ENCODE results near the gene TRIM67. TPM values are rescaled to one million over a fixed set of nuclear protein-coding genes. Genes with fewer than 3 reads are reported as not detected.

The TRIM67 gene
- total RNA-seq, 1 experiment from 2014 or later: 0.54 TPM

DNA sequence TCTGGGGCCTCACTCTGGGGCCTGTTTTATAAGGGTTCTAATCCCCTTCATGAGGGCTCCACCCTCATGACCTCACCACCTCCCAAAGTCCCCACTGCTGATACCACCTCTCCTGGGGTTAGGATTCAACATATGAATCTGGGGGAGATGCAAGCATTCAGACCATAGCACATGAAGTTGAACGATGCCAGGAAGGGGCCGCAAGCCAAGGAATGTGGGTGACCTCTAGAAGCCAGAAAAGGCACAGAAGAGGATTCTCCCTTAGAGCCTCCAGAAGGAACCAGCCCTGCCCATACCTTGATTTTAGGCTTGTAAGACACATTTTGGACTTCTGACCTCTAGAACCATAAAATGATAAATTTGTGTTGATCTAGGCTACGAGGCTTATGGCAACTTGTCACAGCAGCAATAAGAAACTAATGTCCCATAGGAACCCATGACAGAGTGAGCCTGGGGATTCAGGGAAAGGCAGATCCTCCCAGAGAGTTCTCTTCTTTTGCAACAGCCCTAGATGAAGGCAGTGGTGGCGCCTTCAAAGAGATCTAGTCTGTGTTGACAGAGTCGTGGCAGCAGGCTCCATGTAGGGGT, 27.9 kb downstream of the TRIM67 start:
- Histone ChIP-seq H3K36me3 (ENCODE audit: control insufficient read depth, insufficient read depth, low read length) (no peaks in the 10 kb centered on the region), H3K4me1 (peaks cover 20% of the 10 kb centered on the region), H3K4me3 (ENCODE audit: low read depth, low read length) (no peak overlapping the region), H3K27me3 (replicated peaks; ENCODE audit: control insufficient read depth, insufficient read depth, low read length) (no peaks in the 10 kb centered on the region; the same call in 1 of the 2 replicates), H3K9me3 (peaks cover 9% of the 10 kb centered on the region)
- no peak overlapping the region for H3K4me3 Mint-ChIP-seq (ENCODE audit: unreplicated experiment)
- peaks cover 7% of the 10 kb centered on the region for H3K4me1 Mint-ChIP-seq (ENCODE audit: low read depth, unreplicated experiment)
- CTCF ChIA-PET: no interaction called here
- no peaks in the 10 kb centered on the region for H3K27me3 Mint-ChIP-seq (ENCODE audit: insufficient read depth, unreplicated experiment)
- H3K27ac Mint-ChIP-seq (ENCODE audit: unreplicated experiment): no peak overlapping the region
- TF ChIP-seq, protein P1, sequence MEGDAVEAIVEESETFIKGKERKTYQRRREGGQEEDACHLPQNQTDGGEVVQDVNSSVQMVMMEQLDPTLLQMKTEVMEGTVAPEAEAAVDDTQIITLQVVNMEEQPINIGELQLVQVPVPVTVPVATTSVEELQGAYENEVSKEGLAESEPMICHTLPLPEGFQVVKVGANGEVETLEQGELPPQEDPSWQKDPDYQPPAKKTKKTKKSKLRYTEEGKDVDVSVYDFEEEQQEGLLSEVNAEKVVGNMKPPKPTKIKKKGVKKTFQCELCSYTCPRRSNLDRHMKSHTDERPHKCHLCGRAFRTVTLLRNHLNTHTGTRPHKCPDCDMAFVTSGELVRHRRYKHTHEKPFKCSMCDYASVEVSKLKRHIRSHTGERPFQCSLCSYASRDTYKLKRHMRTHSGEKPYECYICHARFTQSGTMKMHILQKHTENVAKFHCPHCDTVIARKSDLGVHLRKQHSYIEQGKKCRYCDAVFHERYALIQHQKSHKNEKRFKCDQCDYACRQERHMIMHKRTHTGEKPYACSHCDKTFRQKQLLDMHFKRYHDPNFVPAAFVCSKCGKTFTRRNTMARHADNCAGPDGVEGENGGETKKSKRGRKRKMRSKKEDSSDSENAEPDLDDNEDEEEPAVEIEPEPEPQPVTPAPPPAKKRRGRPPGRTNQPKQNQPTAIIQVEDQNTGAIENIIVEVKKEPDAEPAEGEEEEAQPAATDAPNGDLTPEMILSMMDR (IDR thresholded peaks at IDR 0.05; ENCODE audit: insufficient read depth in 1 of 2, low read depth in 1 of 2, low read length in 1 of 2, severe bottlenecking in 1 of 2, unreplicated experiment in 1 of 2): no peak
- peaks cover 4% of the 10 kb centered on the region for H3K36me3 Mint-ChIP-seq (ENCODE audit: insufficient read depth, unreplicated experiment)
- intact Hi-C loops (cut with micrococcal nuclease; ENCODE audit: unreplicated experiment): no loop called here
- no TSS peak for BruUV-seq (replicated peaks)
- H3K9me3 Mint-ChIP-seq (ENCODE audit: unreplicated experiment): peaks cover 10% of the 10 kb centered on the region
- DNase-seq: no peak
- POLR2A ChIA-PET: no interaction called here

DNA sequence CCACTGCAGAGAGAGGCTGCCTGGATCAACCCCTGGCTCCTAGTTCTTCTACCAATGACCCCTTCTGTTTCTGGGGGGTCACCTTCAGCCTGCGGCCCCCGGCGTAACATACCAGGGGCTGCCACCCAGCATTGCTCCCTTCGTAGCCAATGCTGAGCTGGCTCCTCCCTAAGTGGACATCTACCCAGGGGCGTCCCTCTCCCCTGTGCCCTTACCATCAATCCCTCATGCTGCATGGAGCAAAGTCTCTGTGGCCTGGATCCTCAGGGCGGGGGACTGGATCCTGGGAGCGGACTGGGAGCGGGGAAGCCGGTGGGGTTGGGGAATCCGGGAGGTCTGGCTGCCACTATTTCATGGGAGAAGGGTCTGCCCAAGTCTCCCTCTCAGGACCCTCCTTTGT, 28.6 kb downstream of the TRIM67 start:
- no TSS peak for BruUV-seq (replicated peaks)
- peaks cover 10% of the 10 kb centered on the region for H3K9me3 Mint-ChIP-seq (ENCODE audit: unreplicated experiment)
- intact Hi-C loops (cut with micrococcal nuclease; ENCODE audit: unreplicated experiment): no loop called here
- peaks cover 9% of the 10 kb centered on the region for H3K9me3 ChIP-seq
- peaks cover 26% of the 10 kb centered on the region for H3K4me1 ChIP-seq
- H3K4me3 Mint-ChIP-seq (ENCODE audit: unreplicated experiment): no peak overlapping the region
- no peak overlapping the region for H3K4me3 ChIP-seq (ENCODE audit: low read depth, low read length)
- CTCF ChIA-PET: no interaction called here
- TF ChIP-seq, protein P1 (IDR thresholded peaks at IDR 0.05; ENCODE audit: insufficient read depth in 1 of 2, low read depth in 1 of 2, low read length in 1 of 2, severe bottlenecking in 1 of 2, unreplicated experiment in 1 of 2): no peak
- no peak for DNase-seq
- H3K27ac Mint-ChIP-seq (ENCODE audit: unreplicated experiment): no peak overlapping the region
- H3K36me3 Mint-ChIP-seq (ENCODE audit: insufficient read depth, unreplicated experiment): peaks cover 4% of the 10 kb centered on the region
- peaks cover 14% of the 10 kb centered on the region for H3K4me1 Mint-ChIP-seq (ENCODE audit: low read depth, unreplicated experiment)
- H3K36me3 ChIP-seq (ENCODE audit: control insufficient read depth, insufficient read depth, low read length): no peaks in the 10 kb centered on the region
- H3K27me3 Mint-ChIP-seq (ENCODE audit: insufficient read depth, unreplicated experiment): no peaks in the 10 kb centered on the region
- no peaks in the 10 kb centered on the region; the same call in 1 of the 2 replicates for H3K27me3 ChIP-seq (replicated peaks; ENCODE audit: control insufficient read depth, insufficient read depth, low read length)
- POLR2A ChIA-PET: no interaction called here

DNA sequence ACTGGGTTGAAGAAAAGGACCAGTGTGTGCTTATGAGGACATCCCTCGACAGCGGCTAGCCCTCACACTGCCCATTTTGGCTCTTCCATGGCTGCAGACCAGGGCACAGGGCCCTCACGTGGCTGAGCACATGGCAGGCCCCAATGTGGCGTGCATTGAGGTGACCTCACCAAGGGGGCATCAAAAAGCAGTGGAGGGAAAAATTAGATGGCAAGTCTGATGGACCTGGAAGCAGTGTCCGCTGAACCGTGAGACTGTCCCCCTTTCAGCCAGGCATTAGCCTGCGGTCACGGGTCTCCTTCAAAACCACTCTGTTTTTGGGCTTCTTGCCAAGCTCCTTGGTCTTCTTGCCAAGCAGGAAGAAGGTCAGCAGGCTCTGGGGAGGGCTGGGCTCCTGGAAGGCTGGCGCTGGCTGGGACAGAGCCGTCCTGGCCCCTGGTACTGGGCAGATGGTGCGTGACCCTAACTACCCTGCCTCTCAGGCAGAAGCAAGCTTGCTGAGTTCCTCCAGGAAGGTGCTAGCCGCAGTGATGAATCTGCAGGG, 30.8 kb downstream of the TRIM67 start:
- ChIA-PET POLR2A (no interaction called here), CTCF (no interaction called here)
- H3K27ac Mint-ChIP-seq (ENCODE audit: unreplicated experiment): no peak overlapping the region
- intact Hi-C loops (cut with micrococcal nuclease; ENCODE audit: unreplicated experiment): no loop called here
- Histone ChIP-seq H3K27me3 (replicated peaks; ENCODE audit: control insufficient read depth, insufficient read depth, low read length) (no peaks in the 10 kb centered on the region; the same call in 1 of the 2 replicates), H3K9me3 (peaks cover 9% of the 10 kb centered on the region), H3K4me3 (ENCODE audit: low read depth, low read length) (no peak overlapping the region), H3K4me1 (peaks cover 37% of the 10 kb centered on the region), H3K36me3 (ENCODE audit: control insufficient read depth, insufficient read depth, low read length) (no peaks in the 10 kb centered on the region)
- no TSS peak for BruUV-seq (replicated peaks)
- peaks cover 10% of the 10 kb centered on the region for H3K9me3 Mint-ChIP-seq (ENCODE audit: unreplicated experiment)
- H3K4me1 Mint-ChIP-seq (ENCODE audit: low read depth, unreplicated experiment): peaks cover 23% of the 10 kb centered on the region
- H3K36me3 Mint-ChIP-seq (ENCODE audit: insufficient read depth, unreplicated experiment): peaks cover 4% of the 10 kb centered on the region
- TF ChIP-seq, protein P1 (IDR thresholded peaks at IDR 0.05; ENCODE audit: insufficient read depth in 1 of 2, low read depth in 1 of 2, low read length in 1 of 2, severe bottlenecking in 1 of 2, unreplicated experiment in 1 of 2): no peak
- H3K27me3 Mint-ChIP-seq (ENCODE audit: insufficient read depth, unreplicated experiment): no peaks in the 10 kb centered on the region
- no peak for DNase-seq
- no peak overlapping the region for H3K4me3 Mint-ChIP-seq (ENCODE audit: unreplicated experiment)

Measured in Caco-2 (cell line).